ENCODE results near the gene OPALIN. TPM values are rescaled to one million over a fixed set of nuclear protein-coding genes. Genes with fewer than 3 reads are reported as not detected.
"Not testable (repeated sequence)": the region's sequence is repeated elsewhere in the genome, so short reads cannot be mapped to it uniquely, and the experiment has no call there.

OPALIN gene
- total RNA-seq, 1 donor from 2014 or later, result not detected

DNA sequence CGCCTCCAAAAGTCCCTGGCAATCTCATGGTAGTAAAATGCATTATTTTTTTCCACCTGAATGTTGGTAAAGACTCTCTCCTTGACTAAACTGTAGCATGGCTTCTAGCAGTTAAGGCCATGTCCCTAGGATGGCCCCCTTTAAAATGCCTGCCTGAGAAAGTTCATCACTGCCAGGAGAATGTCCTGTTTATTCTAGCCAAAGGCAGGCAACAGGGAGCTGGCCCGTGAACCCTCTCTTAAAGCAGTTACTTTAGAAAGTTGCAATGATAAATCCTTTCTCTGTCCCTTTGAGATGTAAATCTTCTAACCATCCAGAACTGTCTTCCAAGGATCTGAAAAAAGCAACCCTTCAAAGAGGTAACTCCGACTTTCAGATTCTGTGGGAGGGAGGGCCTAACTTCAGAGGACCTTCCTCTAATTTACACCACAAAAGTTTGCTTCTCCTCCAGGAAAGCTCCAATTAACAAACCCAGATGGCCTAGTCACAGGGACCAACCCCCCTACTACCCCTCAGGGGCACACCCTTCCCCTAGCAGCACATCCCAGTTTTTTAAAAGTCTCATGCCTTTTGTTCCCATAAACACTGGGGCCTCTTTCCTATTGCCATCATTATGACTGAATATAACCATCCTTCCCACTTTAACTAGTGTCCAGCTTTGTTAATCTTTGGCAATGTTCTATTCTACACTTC is 49.0 kb downstream of the OPALIN start:
- FAIRE-seq (no peak), DNase-seq (ENCODE audit: low spot score in 2 of 2) (no peak)

DNA sequence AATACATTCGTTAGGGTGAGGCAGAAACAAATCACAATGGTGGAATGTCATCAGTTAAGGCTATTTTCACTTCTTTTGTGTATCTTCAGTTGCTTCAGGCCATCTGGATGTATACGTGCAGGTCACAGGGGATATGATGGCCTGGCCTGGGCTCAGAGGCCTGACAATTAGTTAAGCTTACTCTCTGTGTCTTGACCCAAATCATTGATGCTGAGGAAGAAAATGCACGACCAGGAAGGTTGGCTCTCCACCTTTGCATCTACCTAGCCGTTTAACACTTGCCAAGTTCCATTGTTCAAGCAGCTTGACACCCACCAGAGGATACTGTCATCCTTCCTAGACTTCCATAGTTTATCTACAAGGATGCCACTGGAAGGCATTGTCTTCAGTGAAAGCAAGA is 49.9 kb downstream of the OPALIN start:
- not testable (repeated sequence) for DNase-seq (ENCODE audit: low spot score in 2 of 2); FAIRE-seq

DNA sequence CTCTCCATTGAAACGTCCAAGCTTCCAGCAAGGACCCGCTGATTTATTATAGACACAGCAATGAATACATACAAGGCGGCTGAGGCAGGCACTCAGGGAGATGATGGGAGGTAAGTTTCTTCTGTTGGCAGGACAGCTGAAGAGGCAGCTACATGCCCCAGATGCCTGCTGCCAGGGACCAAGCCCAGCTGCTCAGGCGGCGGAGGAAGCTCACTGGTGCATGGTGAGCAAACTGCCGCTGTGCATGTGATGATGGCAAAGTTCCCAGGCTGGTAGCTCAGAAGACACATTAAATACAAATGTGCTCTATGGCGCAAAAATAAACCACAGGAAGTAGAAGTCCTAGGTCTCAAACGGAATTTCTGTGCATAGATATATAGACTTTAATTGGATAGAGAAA is 52.3 kb downstream of the OPALIN start:
- DNase-seq (ENCODE audit: low spot score in 2 of 2), result peak in 1 of 2 donors; percentile 14
- no peak for FAIRE-seq

DNA sequence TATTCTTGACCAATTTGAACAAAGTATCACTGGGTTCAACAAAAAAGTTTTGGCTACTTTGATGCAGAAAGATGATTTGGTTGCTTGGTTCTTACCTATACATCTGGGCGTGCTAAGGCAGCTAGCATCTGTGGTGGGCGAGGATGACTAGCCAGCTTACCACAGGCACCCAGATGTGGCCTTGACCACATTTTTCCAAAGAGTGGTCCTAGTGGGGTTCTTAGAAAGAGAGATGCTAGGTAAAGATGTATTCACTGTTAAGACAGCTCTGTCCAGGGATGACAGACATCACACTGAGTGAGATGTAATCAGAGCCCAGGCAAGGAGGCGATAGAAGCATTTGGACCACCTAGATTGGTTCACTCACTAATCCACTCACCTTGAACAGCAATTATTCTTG is 53.8 kb downstream of the OPALIN start:
- FAIRE-seq, result no peak
- no peak for DNase-seq (ENCODE audit: low spot score in 2 of 2)

DNA sequence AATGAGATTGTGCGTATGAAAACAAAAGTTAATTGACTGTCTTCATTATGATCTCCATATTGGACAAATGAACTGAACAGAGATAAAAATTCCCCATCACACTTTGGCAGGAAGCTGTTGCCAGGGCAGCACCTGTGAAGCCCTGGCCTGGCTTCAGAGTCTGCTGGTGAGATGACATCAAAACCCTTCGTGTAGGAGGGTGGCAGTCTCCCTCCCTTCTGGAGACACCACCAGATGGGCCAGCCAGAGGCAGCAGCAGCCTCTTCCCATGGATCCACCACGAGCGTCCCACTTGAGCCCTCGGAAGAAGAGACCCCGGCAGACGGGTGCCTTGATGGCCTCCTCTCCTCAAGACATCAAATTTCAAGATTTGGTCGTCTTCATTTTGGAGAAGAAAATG is 54.6 kb downstream of the OPALIN start, which contains the start of gene DNTT:
Gene DNTT (plus strand): TSS at position 205 of the 400 bp plus-strand sequence. CDS start 64 bp downstream, at position 269.
- no peak for DNase-seq (ENCODE audit: low spot score in 2 of 2)
- FAIRE-seq, result no peak

DNA sequence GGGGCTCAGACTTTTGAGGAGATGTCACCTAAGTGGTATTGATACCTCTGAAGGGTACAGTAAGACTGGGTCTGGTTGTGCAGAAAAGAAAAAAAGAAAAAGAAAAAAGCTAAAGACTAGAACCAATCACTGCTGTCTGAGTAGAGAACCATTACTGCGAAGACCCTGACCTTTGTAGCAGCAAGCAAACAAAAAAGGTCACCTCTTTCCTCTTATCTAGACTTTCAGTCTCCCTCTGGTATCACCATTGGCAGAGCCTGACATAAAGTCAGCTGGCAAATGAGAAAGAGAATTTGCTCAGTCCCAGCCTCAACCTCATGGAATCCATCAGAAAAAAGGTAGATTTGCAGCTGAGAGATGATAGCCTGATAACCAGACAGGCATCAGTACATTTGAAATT is 57.2 kb downstream of the OPALIN start:
- no peak for FAIRE-seq
- no peak for DNase-seq (ENCODE audit: low spot score in 2 of 2)

DNA sequence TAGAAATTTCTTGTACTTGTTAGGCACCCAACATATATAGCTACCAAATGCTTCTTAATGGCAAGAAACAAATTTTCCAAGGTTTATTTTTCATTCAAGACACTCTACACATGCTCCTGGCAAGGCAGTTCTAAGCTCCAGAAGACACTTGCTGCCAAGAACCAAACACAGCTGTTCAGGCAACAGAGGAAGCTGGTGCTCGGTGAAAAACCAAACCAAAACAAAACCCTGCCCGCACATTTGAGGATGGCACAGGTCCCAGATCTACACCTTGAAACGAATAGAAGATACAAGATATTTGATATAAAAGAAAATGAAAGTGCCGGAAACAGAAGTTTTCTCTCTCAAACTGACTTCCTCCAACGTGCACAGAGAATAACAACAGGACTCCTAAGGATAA is 59.4 kb downstream of the OPALIN start:
- FAIRE-seq, result no peak
- no peak for DNase-seq (ENCODE audit: low spot score in 2 of 2)

DNA sequence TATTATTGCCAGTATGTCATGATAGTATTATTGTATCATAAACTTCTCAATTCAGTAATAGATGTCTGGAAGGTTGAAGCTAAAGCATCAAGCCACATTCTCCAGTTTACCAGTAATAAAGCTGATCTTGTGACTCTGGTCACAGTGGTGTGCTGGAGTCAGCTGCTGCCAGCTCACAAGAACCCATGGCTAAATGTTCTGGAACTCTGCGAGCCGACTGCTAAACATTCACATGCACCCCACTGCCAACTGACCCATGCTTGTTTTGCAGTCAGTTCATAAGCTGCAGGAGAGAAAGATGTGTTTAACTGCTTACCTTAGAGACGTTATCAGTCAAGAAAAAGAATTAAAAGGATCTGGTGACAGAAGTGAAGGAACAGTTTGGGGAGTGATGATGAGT is 60.4 kb downstream of the OPALIN start:
- no peak for FAIRE-seq
- no peak for DNase-seq (ENCODE audit: low spot score in 2 of 2)

DNA sequence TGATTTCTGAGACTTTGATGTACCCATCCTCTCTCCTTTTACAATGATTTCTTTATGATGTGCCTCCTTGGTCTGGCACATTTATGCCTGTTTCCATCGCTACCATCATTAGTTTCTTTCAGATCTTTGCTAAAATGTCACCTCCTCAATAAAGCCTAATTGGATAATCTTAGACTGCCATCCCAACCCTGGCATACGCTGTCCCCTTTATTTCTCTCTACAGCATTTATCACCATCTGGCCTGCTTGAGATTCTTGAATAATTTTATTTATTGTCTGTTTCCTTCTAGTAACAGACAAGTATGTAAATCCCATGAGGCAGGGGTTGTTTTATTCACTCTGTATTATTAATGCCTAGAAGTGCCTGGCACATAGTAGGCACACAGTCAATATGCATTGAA is 61.3 kb downstream of the OPALIN start:
- FAIRE-seq (no peak), DNase-seq (ENCODE audit: low spot score in 2 of 2) (no peak)

DNA sequence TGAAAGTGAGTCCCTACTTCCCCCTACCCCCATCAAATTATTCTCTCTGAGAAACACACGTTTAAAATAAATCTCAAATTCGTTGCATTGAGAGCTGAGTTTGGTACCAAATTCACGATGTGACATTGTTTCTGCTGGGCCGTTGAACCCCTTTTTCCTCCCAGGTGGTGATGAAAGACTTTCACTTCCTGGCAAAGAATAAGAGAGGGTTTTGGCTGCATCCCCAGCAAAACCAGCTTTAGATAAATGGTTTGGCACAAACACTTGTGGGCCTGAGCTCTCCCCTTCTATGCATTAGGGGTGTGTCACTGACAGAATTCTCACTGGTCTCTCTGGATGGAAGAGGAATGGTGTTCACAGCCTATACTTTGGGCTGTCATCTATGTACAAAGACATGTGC is 63.3 kb downstream of the OPALIN start:
- no peak for FAIRE-seq
- no peak for DNase-seq (ENCODE audit: low spot score in 2 of 2)

Other genes with a start within 250 kb of the OPALIN start
- gene ZNF518A, start 228.7 kb downstream of the OPALIN start, total RNA-seq, result 54.2 TPM
- 0.41 TPM for gene BLNK, start 87.4 kb downstream of the OPALIN start, total RNA-seq
- gene DNTT, start 54.6 kb downstream of the OPALIN start, total RNA-seq, result not detected
- 0.82 TPM for gene TLL2, start 154.9 kb upstream of the OPALIN start, total RNA-seq
- 130 TPM for gene TM9SF3, start 228.0 kb upstream of the OPALIN start, total RNA-seq

Data from frontal cortex (tissue), 4 donors.